Endothelial cell of umbilical vein (primary cell): ENCODE results near the gene CCNJL. TPM values are rescaled to one million over a fixed set of nuclear protein-coding genes. Genes with fewer than 3 reads are reported as not detected.
"Not testable (repeated sequence)": the region's sequence is repeated elsewhere in the genome, so short reads cannot be mapped to it uniquely, and the experiment has no call there.

Source experiments
- BruUV-seq: library from RNA; stranded (reverse); fragments of 400-500 nt; replicated peaks from 2 replicates; lab custom pipeline; 2021; lab: Mats Ljungman, UMichigan
- CTCF ChIA-PET: fragments of 300-600, 350-600 bp; sonication (Branson Sonifier 250); formaldehyde crosslinking; loops from one replicate; lab custom pipeline; 2021; ENCODE audit warnings: antibody characterized with exemption, inconsistent platforms; lab: Charles Lee
- POLR2A ChIA-PET: fragments of 300-600, 350-600 bp; sonication (Branson Sonifier 250); formaldehyde crosslinking; loops from one replicate; lab custom pipeline; 2021; ENCODE audit warnings: antibody characterized with exemption, inconsistent platforms; lab: Charles Lee
- DNase-seq: peaks from one replicate; pipeline ENCODE4 v3.0.0-alpha.2; 2011; ENCODE audit warnings: low read depth, low spot score
- FAIRE-seq: peaks from 2 replicates; lab custom pipeline; 2011; peaks lifted over from hg19 to GRCh38; lab: Jason Lieb, UNC
- H2AFZ ChIP-seq: 2 replicates; pipeline ENCODE4 v1.6.0; 2012; ENCODE audit warnings: low read depth, low read length, control low read depth, inconsistent platforms
- H3K27ac ChIP-seq: 2 replicates; pipeline ENCODE4 v1.5.1; 2011; ENCODE audit warnings: low read depth, mild to moderate bottlenecking, control low read depth, low read length, moderate library complexity; ENCODE audit not compliant: insufficient read depth
- H3K27me3 ChIP-seq, 2 experiments: 2 replicates each; pipeline versions ENCODE4 v1.6.0 to v1.6.1; 2011; ENCODE audit warnings: low read length in 2 of 2, mixed read lengths in 1 of 2; ENCODE audit not compliant: control insufficient read depth in 2 of 2, insufficient read depth in 2 of 2
- H3K36me3 ChIP-seq, 2 experiments: 2 replicates in 1 of 2; 3 replicates in 1 of 2; pipeline ENCODE4 v1.5.1; 2011; ENCODE audit warnings: low read length in 2 of 2, mild to moderate bottlenecking in 1 of 2, moderate library complexity in 1 of 2; ENCODE audit not compliant: control insufficient read depth in 2 of 2, insufficient read depth in 2 of 2; ENCODE audit errors: extremely low read depth in 1 of 2
- H3K4me1 ChIP-seq: 3 replicates; pipeline ENCODE4 v1.5.1; 2011; ENCODE audit warnings: mild to moderate bottlenecking, low read length; ENCODE audit not compliant: control insufficient read depth, insufficient read depth; ENCODE audit errors: extremely low read depth
- H3K4me2 ChIP-seq: 2 replicates; pipeline ENCODE4 v1.6.1; 2011; ENCODE audit warnings: low read length, control low read depth, mixed read lengths; ENCODE audit not compliant: insufficient read depth
- H3K4me3 ChIP-seq, 3 experiments: fragments of 200-600 bp in 1 of 3; sonication (generic), shearing (Covaris generic) in 1 of 3; replicated peaks in 1 of 3; 2 replicates each; pipeline ENCODE4 v1.5.1; 2011 to 2016; ENCODE audit warnings: control low read depth in 3 of 3, low read length in 3 of 3, mild to moderate bottlenecking in 2 of 3, inconsistent platforms in 1 of 3, low read depth in 1 of 3, moderate library complexity in 1 of 3; ENCODE audit not compliant: insufficient read depth in 1 of 3
- H3K79me2 ChIP-seq: 2 replicates; pipeline ENCODE4 v1.6.0; 2012; ENCODE audit warnings: low read length, inconsistent platforms; ENCODE audit not compliant: control insufficient read depth, insufficient read depth
- H3K9ac ChIP-seq: replicated peaks from 2 replicates; pipeline ENCODE3; 2011; ENCODE audit warnings: low read length, control low read depth; ENCODE audit not compliant: insufficient read depth; ENCODE audit errors: extremely low read depth
- H3K9me1 ChIP-seq: replicated peaks from 3 replicates; pipeline ENCODE4 v1.6.0; 2011; ENCODE audit warnings: mild to moderate bottlenecking, low read length; ENCODE audit not compliant: control insufficient read depth, insufficient read depth; ENCODE audit errors: extremely low read depth
- H3K9me3 ChIP-seq: replicated peaks from 2 replicates; pipeline ENCODE4 v1.5.1; 2012; ENCODE audit warnings: low read length, inconsistent platforms; ENCODE audit not compliant: control insufficient read depth, insufficient read depth
- H4K20me1 ChIP-seq: replicated peaks from 2 replicates; pipeline ENCODE3; 2011; ENCODE audit warnings: mild to moderate bottlenecking, low read length; ENCODE audit not compliant: control insufficient read depth, insufficient read depth; ENCODE audit errors: extremely low read depth
- CTCF ChIP-seq, 2 donors: IDR thresholded peaks; 1 replicate in 1 of 2; 2 replicates in 1 of 2; pipeline ENCODE4 v1.5.1; 2011; ENCODE audit warnings: low read length in 2 of 2, mild to moderate bottlenecking in 2 of 2, moderate library complexity in 2 of 2, control low read depth in 1 of 2, inconsistent platforms in 1 of 2, low read depth in 1 of 2; ENCODE audit not compliant: insufficient read depth in 1 of 2; ENCODE audit errors: extremely low read depth in 1 of 2
- EZH2 ChIP-seq: IDR thresholded peaks from 2 replicates; pipeline ENCODE4 v1.6.1; 2012; ENCODE audit warnings: borderline replicate concordance, low read depth, mild to moderate bottlenecking, moderate library complexity, low read length, inconsistent platforms; ENCODE audit not compliant: severe bottlenecking
- FOS ChIP-seq: IDR thresholded peaks from 2 replicates; pipeline ENCODE4 v1.6.1; 2011; ENCODE audit warnings: mild to moderate bottlenecking, low read length, moderate library complexity, borderline replicate concordance; ENCODE audit not compliant: insufficient read depth
- GATA2 ChIP-seq: IDR thresholded peaks from 2 replicates; pipeline ENCODE4 v1.7.0; 2011; ENCODE audit warnings: low read depth, mild to moderate bottlenecking, moderate library complexity, mixed read lengths, low read length; ENCODE audit not compliant: insufficient read length, insufficient read depth
- JUN ChIP-seq: IDR thresholded peaks from 2 replicates; pipeline ENCODE4 v1.6.1; 2011; ENCODE audit warnings: borderline replicate concordance, low read depth; ENCODE audit not compliant: insufficient read length, insufficient read depth
- MAX ChIP-seq: IDR thresholded peaks from 2 replicates; pipeline ENCODE4 v1.6.1; 2011; ENCODE audit not compliant: insufficient read depth, insufficient read length
- MYC ChIP-seq: IDR thresholded peaks from one replicate; pipeline ENCODE4 v1.6.1; 2011; ENCODE audit warnings: mild to moderate bottlenecking, low read depth, low read length
- POLR2A ChIP-seq: IDR thresholded peaks from 2 replicates; pipeline ENCODE4 v1.6.1; 2012; ENCODE audit warnings: low read depth, mild to moderate bottlenecking, control low read depth, low read length
- POLR2AphosphoS5 ChIP-seq: IDR thresholded peaks from 2 replicates; pipeline ENCODE4 v1.6.1; 2012; ENCODE audit warnings: low read depth, mild to moderate bottlenecking, control low read depth, low read length, moderate library complexity; ENCODE audit not compliant: insufficient read depth
- dilution Hi-C: fragments of 300-500 bp; cut with MboI; formaldehyde crosslinking; loops from one replicate; pipeline ENCODE4 v1.15.0; 2019; ENCODE audit warnings: low sequenced_read_pairs; ENCODE audit not compliant: extremely low pct_ligation_motif_present
- intact Hi-C: fragments of 100-400 bp; cut with micrococcal nuclease; formaldehyde crosslinking; loops from one replicate; pipeline ENCODE4 v1.10.0; 2022
- polyA plus RNA-seq, 4 experiments: library from polyadenylated mRNA; depleted of rRNA in 3 of 4; stranded (reverse) in 3 of 4; unstranded in 1 of 4; fragments of >200 nt; gene quantifications; 2 replicates each; pipeline versions ENCODE4 v1.2.1 to v1.2.3, GENCODE V29; 2011 to 2012; ENCODE audit warnings: missing spikeins in 1 of 4
- total RNA-seq: library from RNA; stranded (reverse); gene quantifications from 2 replicates; pipeline ENCODE4 v1.2.3, GENCODE V29; 2021

Gene CCNJL
- total and polyA plus RNA-seq, 2 donors (not counting 3 experiments of a cell fraction or from before 2014, with no cell fraction given): 20.0 to 21.3 TPM

- Histone ChIP-seq H3K27ac (no peak overlapping the region), H3K27me3 (no peaks in the 10 kb centered on the region), H3K36me3 (peaks cover 0 to 27% of the 10 kb centered on the region in 2 experiments), H3K4me1 (no peaks in the 10 kb centered on the region), H3K9ac (no peak overlapping the region), H3K9me1 (no peaks in the 10 kb centered on the region), H3K79me2 (no peaks in the 10 kb centered on the region), H3K4me2 (no peak overlapping the region), H2AFZ (no peak overlapping the region), H3K9me3 (no peaks in the 10 kb centered on the region), H3K4me3 (no peak overlapping the region), H4K20me1 (no peaks in the 10 kb centered on the region)
- POLR2A ChIA-PET: no interaction called here
- intact Hi-C loops: no loop called here
- DNase-seq (no peak), FAIRE-seq (no peak)
- CTCF ChIA-PET: interaction anchor here (0.9 to 1.5 kb wide), 7 partner anchors 9 to 228 kb away, joined by 3 read pairs; no protein-coding TSS in a partner anchor
- BruUV-seq: no TSS peak
- dilution Hi-C loops: no loop called here
- no peak for TF ChIP-seq MAX
- TF ChIP-seq MYC: no peak
- TF ChIP-seq JUN: no peak
- TF ChIP-seq GATA2: no peak
- no peak for TF ChIP-seq CTCF (IDR thresholded peaks at IDR 0.05; ENCODE audit: extremely low read depth in 1 of 2, insufficient read depth in 1 of 2, low read depth in 1 of 2, low read length in 2 of 2)
- TF ChIP-seq FOS: no peak
- no peak for TF ChIP-seq EZH2
- TF ChIP-seq POLR2AphosphoS5: no peak
- TF ChIP-seq POLR2A: no peak
Measured at GRCh38 chr5:160250226-160250625, 62.1 kb downstream of the CCNJL start.

DNA sequence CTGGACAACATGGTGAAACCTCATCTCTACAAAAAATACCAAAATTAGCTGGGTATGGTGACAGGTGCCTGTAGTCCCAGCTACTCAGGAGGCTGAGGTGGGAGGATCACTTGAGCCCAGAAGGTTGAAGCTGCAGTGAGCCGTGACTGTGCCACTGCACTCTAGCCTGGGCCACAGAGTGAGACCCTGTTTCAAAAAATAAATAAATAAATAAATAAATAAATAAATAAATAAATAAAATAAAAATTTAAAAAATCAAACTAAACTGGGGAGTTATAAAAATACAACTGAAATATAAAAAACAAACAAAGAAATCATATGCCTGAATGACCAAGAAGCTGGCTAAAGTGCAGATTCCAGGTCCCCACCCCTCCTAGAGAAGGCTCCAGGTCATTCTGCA is 62.8 kb downstream of the CCNJL start:
- H3K4me2 ChIP-seq, H4K20me1 ChIP-seq, H3K9me1 ChIP-seq, H2AFZ ChIP-seq, dilution Hi-C loops, H3K27ac ChIP-seq, BruUV-seq, H3K27me3 ChIP-seq, H3K9ac ChIP-seq, H3K4me3 ChIP-seq, DNase-seq, H3K9me3 ChIP-seq, POLR2A ChIA-PET, H3K79me2 ChIP-seq, FAIRE-seq, intact Hi-C loops, H3K4me1 ChIP-seq: not testable (repeated sequence)
- CTCF ChIA-PET: interaction anchor here (0.9 to 1.5 kb wide), 7 partner anchors 8 to 227 kb away, joined by 3 read pairs; no protein-coding TSS in a partner anchor
- peaks cover 0 to 25% of the 10 kb centered on the region in 2 experiments for H3K36me3 ChIP-seq
